ENCODE data around the gene MPPED1. TPM values are rescaled to one million over a fixed set of nuclear protein-coding genes. Genes with fewer than 3 reads are reported as not detected.

Gene MPPED1
- total RNA-seq, 2 donors from 2014 or later: 0.11 to 0.59 TPM

- no peaks in the 10 kb centered on the region for H3K4me1 ChIP-seq (ENCODE audit: control insufficient read depth, insufficient read depth, low read length)
- H3K27ac Mint-ChIP-seq: no peak overlapping the region
- no peak overlapping the region for H3K27ac ChIP-seq (ENCODE audit: low read depth, low read length)
- H3K4me3 ChIP-seq (ENCODE audit: low read length): no peak overlapping the region
- no peaks in the 10 kb centered on the region for H3K4me1 Mint-ChIP-seq
- TF ChIP-seq CTCF (conservative IDR thresholded peaks at IDR 0.05): no peak
- DNase-seq: no peak
- H3K9ac ChIP-seq (ENCODE audit: extremely low read depth, low read length, poor library complexity, severe bottlenecking): no peak overlapping the region
- no peaks in the 10 kb centered on the region for H3K27me3 ChIP-seq (ENCODE audit: control insufficient read depth, insufficient read depth, low read length, poor library complexity, severe bottlenecking)
- 80 to 87% methylated on average over 4 to 7 of the region's 8 CpGs for WGBS, 2 experiments (ENCODE audit: insufficient coverage in 1 of 2, insufficient read length in 1 of 2)
- no peak overlapping the region for H3K4me3 Mint-ChIP-seq
- no peaks in the 10 kb centered on the region for H3K9me3 ChIP-seq (ENCODE audit: control insufficient read depth, low read length)
- H3K27me3 Mint-ChIP-seq (ENCODE audit: insufficient read depth): no peaks in the 10 kb centered on the region
- H3K36me3 ChIP-seq (ENCODE audit: control insufficient read depth, insufficient read depth, low read length): no peaks in the 10 kb centered on the region
- H3K9me3 Mint-ChIP-seq: no peaks in the 10 kb centered on the region
- no peaks in the 10 kb centered on the region for H3K36me3 Mint-ChIP-seq (ENCODE audit: low read depth)
These were observed 35.1 kb downstream of the MPPED1 start for GRCh38 chr22:43446916-43447315.

GRCh38 chr22:43447380-43447779, 35.6 kb downstream of the MPPED1 start:
- Mint-ChIP-seq H3K4me1 (no peaks in the 10 kb centered on the region), H3K9me3 (no peaks in the 10 kb centered on the region), H3K27ac (no peak overlapping the region), H3K36me3 (ENCODE audit: low read depth) (no peaks in the 10 kb centered on the region), H3K27me3 (ENCODE audit: insufficient read depth) (no peaks in the 10 kb centered on the region), H3K4me3 (no peak overlapping the region)
- no peaks in the 10 kb centered on the region for H3K36me3 ChIP-seq (ENCODE audit: control insufficient read depth, insufficient read depth, low read length)
- no peak for TF ChIP-seq CTCF (conservative IDR thresholded peaks at IDR 0.05)
- H3K27ac ChIP-seq (ENCODE audit: low read depth, low read length): no peak overlapping the region
- no peaks in the 10 kb centered on the region for H3K27me3 ChIP-seq (ENCODE audit: control insufficient read depth, insufficient read depth, low read length, poor library complexity, severe bottlenecking)
- 67 to 84% methylated on average over 8 to 9 of the region's 10 CpGs for WGBS, 2 experiments (ENCODE audit: insufficient coverage in 1 of 2, insufficient read length in 1 of 2)
- no peak for DNase-seq
- H3K4me3 ChIP-seq (ENCODE audit: low read length): no peak overlapping the region
- H3K9ac ChIP-seq (ENCODE audit: extremely low read depth, low read length, poor library complexity, severe bottlenecking): no peak overlapping the region
- H3K9me3 ChIP-seq (ENCODE audit: control insufficient read depth, low read length): no peaks in the 10 kb centered on the region
- H3K4me1 ChIP-seq (ENCODE audit: control insufficient read depth, insufficient read depth, low read length): no peaks in the 10 kb centered on the region

- DNase-seq: no peak
- H3K9me3 Mint-ChIP-seq: no peaks in the 10 kb centered on the region
- Histone ChIP-seq H3K9me3 (ENCODE audit: control insufficient read depth, low read length) (no peaks in the 10 kb centered on the region), H3K9ac (ENCODE audit: extremely low read depth, low read length, poor library complexity, severe bottlenecking) (no peak overlapping the region), H3K27ac (ENCODE audit: low read depth, low read length) (no peak overlapping the region), H3K4me3 (ENCODE audit: low read length) (no peak overlapping the region), H3K36me3 (ENCODE audit: control insufficient read depth, insufficient read depth, low read length) (no peaks in the 10 kb centered on the region), H3K4me1 (ENCODE audit: control insufficient read depth, insufficient read depth, low read length) (no peaks in the 10 kb centered on the region), H3K27me3 (ENCODE audit: control insufficient read depth, insufficient read depth, low read length, poor library complexity, severe bottlenecking) (no peaks in the 10 kb centered on the region)
- WGBS, 2 experiments (ENCODE audit: insufficient coverage in 1 of 2, insufficient read length in 1 of 2): 92 to 93% methylated on average over 3 of the region's 3 CpGs
- H3K27me3 Mint-ChIP-seq (ENCODE audit: insufficient read depth): no peaks in the 10 kb centered on the region
- H3K4me1 Mint-ChIP-seq: no peaks in the 10 kb centered on the region
- no peak overlapping the region for H3K4me3 Mint-ChIP-seq
- H3K27ac Mint-ChIP-seq: no peak overlapping the region
- no peaks in the 10 kb centered on the region for H3K36me3 Mint-ChIP-seq (ENCODE audit: low read depth)
- TF ChIP-seq CTCF (conservative IDR thresholded peaks at IDR 0.05): no peak
These were observed 36.2 kb downstream of the MPPED1 start for GRCh38 chr22:43448048-43448447.
